Ammon's horn (tissue), 1 donor: ENCODE data around the gene DSCAM.
"Not testable (repeated sequence)": the region's sequence is repeated elsewhere in the genome, so short reads cannot be mapped to it uniquely, and the experiment has no call there.

Experiments used
- DNase-seq: peaks from one replicate; pipeline ENCODE4 v3.0.0-alpha.2; 2016; ENCODE audit warnings: low spot score

The DSCAM gene

GRCh38 chr21:40313260-40313659, 533.7 kb downstream of the DSCAM start:
- DNase-seq, result no peak

- DNase-seq, result no peak
Measured at GRCh38 chr21:40300300-40300699, 546.7 kb downstream of the DSCAM start.

DNA sequence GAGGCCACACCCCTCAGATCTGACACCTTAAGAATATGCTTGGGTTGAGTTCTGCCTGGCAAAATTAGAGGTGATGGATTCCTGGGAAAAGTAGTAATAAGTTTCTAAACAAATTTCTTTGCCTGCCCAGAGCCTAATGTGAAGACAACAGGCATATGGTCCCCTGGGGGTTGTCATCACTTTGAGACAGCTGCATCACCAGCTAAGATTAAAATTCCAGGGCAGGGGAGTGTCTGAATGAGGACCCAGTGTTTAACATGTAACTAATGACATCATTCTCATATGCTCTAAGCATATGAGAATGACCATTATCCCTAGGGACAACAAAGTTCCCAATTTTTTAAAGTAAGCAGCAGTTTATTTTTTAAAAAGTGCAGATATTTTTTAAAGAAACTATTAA, 547.5 kb downstream of the DSCAM start:
- no peak for DNase-seq

- DNase-seq, result no peak
Measured at GRCh38 chr21:40294345-40294744, 552.6 kb downstream of the DSCAM start.

DNA sequence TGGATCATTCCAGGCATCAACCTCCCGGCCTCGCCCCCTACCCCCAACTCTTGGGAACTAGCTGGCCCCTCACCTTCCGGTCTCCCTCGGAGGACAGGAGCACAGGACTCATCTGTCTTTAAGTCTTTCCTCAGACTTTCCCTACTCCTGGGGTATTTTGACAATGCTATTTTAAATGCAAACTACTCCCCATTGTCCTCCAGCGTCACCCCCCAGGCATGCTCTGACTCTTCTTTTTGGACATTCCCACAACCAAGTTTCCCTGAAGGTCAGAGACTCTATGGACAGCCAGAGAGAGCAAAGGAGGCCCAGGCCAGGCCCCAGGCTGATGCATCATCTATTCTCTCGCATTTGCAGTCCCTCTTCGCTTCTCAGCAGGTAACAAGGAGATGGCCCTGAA, 555.4 kb downstream of the DSCAM start:
- DNase-seq, result no peak

DNA sequence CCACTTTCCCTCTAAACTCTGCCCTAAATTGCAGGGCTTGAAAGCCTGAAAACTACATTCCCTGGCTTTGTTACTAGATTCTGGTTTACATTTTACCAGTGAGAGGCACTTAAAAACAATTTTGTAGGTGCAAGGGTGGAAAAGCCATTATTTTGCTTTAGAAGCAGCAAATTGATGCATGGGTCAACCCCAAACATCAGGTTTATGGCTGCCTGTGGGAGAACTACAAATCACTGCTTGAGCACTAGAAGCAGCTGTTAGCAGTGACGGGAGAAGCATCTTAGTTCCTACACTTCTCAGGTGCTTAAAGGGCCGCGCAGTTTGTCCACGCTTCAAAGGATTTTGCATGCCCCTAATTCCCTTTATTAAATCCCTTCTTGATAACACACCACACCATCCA, 562.5 kb downstream of the DSCAM start:
- DNase-seq, result no peak

DNA sequence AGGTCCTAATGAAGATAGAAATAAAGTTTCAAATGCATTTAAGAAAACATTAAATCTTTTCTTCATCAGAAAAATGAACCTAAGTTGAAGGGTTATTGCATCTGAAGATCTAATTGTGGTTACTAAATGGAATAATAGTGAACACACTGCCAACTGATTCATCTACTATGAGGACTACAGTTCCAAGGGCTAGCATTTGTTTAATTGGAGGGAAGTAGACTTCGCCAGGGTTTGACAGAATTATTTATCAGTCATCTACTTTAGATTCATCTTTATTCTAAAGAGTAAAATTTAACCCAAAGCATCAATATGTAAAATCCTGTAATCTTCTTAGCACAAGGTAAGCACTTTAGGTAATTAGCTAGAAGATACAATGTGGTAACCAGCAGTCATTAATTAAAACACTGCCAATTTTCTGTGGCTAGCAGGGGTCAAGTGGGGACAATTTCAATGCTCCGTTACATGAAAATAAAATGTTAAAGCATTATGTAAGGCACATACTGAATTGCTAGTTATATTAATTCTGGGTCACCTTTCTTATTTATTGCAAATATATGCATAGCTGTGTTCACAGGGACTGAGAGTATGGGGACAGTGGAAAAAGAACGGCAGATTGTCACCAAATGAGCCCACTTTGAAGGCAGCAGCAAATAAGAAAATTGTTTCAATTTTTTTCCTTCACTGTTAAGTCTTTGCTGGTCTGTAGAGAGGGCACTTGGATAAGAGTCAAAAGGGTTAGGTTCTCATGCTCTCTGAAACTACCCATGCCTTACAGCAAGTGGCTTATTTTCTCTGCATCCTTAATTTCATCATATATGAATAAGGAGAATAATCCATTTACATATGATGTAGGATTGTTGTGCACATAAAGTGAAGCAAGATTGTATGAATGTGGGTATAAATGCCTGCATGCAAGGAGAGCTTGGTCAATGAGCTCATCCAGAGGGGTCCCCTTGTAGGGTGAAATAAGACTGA, 563.8 kb downstream of the DSCAM start:
- DNase-seq, result no peak

DNA sequence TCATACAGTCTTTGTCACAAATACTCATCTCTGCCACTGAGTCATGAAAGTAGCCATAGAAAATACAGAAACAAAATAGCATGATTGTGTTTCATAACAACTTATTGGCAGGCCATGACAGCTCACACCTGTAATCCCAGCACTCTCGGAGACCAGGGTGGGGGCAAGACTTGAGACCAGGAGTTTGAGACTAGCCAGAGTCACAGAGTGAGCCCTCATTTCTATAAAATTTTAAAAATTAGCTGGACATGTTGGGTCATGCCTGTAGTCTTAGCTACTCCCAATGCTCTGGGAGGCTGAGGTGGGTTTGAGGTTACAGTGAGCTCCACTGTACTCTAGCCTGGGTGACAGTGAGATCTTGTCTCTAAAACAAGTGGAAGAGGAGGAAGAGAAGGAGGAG, 568.6 kb downstream of the DSCAM start:
- DNase-seq, result no peak

DNA sequence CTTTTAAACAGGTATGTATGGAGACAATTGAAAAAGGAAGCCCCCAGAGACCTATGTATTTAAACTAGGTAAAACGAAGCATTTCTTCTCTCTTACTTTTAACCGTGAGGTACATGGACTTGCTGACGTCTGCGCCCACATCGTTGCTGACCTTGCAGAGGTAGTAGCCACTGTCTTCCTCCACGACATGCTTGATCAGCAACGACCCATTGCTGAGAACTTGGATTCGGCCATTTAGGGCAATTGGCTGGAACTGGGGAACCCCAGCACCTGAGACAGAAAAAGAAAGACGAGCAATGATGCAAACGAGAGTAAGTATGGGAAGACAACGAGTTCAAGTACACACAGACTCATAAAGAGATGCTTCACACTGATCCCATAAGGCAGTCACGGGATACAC, 571.0 kb downstream of the DSCAM start:
- DNase-seq, result no peak

GRCh38 chr21:40272037-40272436, 574.9 kb downstream of the DSCAM start:
- no peak for DNase-seq

- DNase-seq, result no peak
Measured at GRCh38 chr21:40271164-40271563, 575.8 kb downstream of the DSCAM start.

- DNase-seq, result no peak
Measured at GRCh38 chr21:40270047-40270446, 576.9 kb downstream of the DSCAM start.

GRCh38 chr21:40269239-40269638, 577.7 kb downstream of the DSCAM start:
- no peak for DNase-seq

DNA sequence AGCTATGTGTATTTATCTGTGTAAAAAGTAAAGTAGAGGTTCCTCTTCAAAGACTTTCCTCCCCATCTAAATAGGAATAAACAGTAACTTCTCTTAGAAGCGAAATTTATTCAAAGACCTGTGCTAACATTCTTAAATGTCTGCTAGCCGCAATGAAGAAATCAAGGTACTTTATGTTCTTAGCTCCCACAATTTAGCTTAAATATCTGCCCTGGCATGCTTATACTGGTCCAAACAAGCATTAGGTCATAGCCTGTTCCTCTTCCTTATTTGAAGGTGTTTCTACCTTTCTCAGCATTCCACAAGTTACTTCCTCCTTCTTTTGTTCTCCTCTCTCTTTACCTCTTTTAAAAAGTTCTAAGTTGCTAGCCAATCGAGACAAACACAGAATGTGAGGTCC, 588.5 kb downstream of the DSCAM start:
- DNase-seq, result not testable (repeated sequence)

DNA sequence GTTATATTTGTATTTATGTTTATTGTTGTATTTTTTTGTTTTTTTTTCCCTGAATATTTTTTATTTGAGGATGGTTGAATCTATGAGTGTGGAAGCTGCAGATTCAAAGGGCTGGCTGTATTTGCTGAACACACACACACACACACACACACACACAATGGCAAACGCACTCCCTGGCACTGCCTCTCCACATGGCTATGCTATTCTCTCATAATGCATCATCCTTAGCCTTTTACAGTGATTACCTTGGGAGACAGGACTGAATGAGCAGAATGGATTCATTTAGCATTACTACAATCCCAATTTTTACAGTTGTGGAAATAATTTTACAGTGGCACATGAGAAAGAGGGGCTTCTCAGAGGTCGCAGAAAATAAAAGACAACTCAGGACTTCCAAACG, 589.6 kb downstream of the DSCAM start:
- no peak for DNase-seq

DNA sequence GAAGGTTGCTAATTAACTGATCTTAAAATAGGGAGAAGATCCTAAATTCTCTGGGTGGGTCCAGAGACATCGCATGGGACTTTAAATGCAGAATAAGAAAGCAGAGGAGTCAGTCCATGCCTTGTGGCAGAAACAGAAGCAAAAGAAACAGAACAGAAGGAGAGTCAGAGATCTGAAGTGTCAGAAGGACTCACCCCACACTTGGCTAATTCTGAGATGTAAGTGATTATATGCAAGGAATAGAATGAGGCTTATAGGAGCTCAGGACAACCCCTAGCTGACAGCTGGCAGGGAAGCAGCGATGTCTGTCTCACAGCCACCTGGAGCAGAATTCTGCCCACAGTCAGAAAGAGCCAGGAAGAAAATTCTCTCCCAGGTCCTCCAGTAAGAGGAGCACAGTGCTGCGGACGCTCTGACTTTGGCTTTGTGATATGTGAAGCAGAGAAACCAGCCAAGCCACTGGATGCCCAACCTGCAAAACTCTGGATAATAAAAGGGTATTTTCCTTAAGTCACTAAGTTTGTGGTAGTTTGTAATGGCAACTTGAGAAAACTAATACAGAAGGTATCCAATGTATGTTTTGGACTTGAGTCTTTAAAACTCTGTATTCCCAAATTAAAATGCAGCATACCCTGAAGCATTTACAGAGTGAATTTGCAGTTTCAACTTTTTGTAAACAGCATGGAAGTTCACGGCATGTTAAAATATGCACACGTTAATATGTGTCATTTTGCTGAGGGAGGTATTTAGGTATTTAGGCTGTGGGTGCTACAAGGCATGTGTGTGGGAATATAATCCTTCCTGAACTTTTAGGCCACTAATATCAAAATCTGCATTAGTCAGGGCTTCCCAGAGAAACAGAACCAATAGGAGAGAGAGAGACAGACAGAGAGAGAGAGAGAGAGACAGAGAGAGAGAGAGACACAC, 591.2 kb downstream of the DSCAM start:
- DNase-seq, result no peak

GRCh38 chr21:40254540-40255465, 592.2 kb downstream of the DSCAM start:
- peak; percentile 75 for DNase-seq

GRCh38 chr21:40253112-40253511, 593.8 kb downstream of the DSCAM start:
- no peak for DNase-seq

- DNase-seq, result no peak
Measured at GRCh38 chr21:40250514-40251294, 596.3 kb downstream of the DSCAM start.

DNA sequence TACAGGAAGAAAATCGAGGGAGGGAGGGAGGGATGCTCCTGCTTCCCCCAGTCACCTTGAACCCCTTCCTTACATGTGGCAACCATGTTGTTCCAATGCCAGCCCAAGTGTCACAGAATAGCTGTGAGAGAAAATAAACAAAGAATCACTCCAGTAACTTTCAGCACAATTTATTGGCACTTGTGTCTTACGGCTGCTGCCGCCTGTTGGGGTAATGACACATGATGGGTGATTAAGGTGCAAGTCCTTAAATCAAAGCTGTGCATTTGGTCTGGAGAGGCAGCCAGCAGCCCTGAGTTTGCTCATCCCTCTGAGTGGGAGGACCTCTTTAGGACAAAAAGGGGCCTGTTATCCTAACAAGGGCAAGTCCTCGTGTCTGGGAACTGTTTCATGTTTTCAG, 602.0 kb downstream of the DSCAM start:
- DNase-seq, result no peak

- no peak for DNase-seq
Measured at GRCh38 chr21:40243685-40244084, 603.3 kb downstream of the DSCAM start.
